Endothelial cell of umbilical vein (primary cell): ENCODE data around the gene MAL. TPM values are rescaled to one million over a fixed set of nuclear protein-coding genes. Genes with fewer than 3 reads are reported as not detected.

ENCODE experiments used
- BruUV-seq: library from RNA; stranded (reverse); fragments of 400-500 nt; replicated peaks from 2 replicates; lab custom pipeline; 2021; lab: Mats Ljungman, UMichigan
- CTCF ChIA-PET: fragments of 300-600, 350-600 bp; sonication (Branson Sonifier 250); formaldehyde crosslinking; loops from one replicate; lab custom pipeline; 2021; ENCODE audit warnings: antibody characterized with exemption, inconsistent platforms; lab: Charles Lee
- POLR2A ChIA-PET: fragments of 300-600, 350-600 bp; sonication (Branson Sonifier 250); formaldehyde crosslinking; loops from one replicate; lab custom pipeline; 2021; ENCODE audit warnings: antibody characterized with exemption, inconsistent platforms; lab: Charles Lee
- DNase-seq: peaks from one replicate; pipeline ENCODE4 v3.0.0-alpha.2; 2011; ENCODE audit warnings: low read depth, low spot score
- FAIRE-seq: peaks from 2 replicates; lab custom pipeline; 2011; peaks lifted over from hg19 to GRCh38; lab: Jason Lieb, UNC
- H2AFZ ChIP-seq: 2 replicates; pipeline ENCODE4 v1.6.0; 2012; ENCODE audit warnings: low read depth, low read length, control low read depth, inconsistent platforms
- H3K27ac ChIP-seq: 2 replicates; pipeline ENCODE4 v1.5.1; 2011; ENCODE audit warnings: low read depth, mild to moderate bottlenecking, control low read depth, low read length, moderate library complexity; ENCODE audit not compliant: insufficient read depth
- H3K27me3 ChIP-seq, 2 experiments: 2 replicates each; pipeline versions ENCODE4 v1.6.0 to v1.6.1; 2011; ENCODE audit warnings: low read length in 2 of 2, mixed read lengths in 1 of 2; ENCODE audit not compliant: control insufficient read depth in 2 of 2, insufficient read depth in 2 of 2
- H3K36me3 ChIP-seq, 2 experiments: 2 replicates in 1 of 2; 3 replicates in 1 of 2; pipeline ENCODE4 v1.5.1; 2011; ENCODE audit warnings: low read length in 2 of 2, mild to moderate bottlenecking in 1 of 2, moderate library complexity in 1 of 2; ENCODE audit not compliant: control insufficient read depth in 2 of 2, insufficient read depth in 2 of 2; ENCODE audit errors: extremely low read depth in 1 of 2
- H3K4me1 ChIP-seq: 3 replicates; pipeline ENCODE4 v1.5.1; 2011; ENCODE audit warnings: mild to moderate bottlenecking, low read length; ENCODE audit not compliant: control insufficient read depth, insufficient read depth; ENCODE audit errors: extremely low read depth
- H3K4me2 ChIP-seq: 2 replicates; pipeline ENCODE4 v1.6.1; 2011; ENCODE audit warnings: low read length, control low read depth, mixed read lengths; ENCODE audit not compliant: insufficient read depth
- H3K4me3 ChIP-seq, 3 experiments: fragments of 200-600 bp in 1 of 3; sonication (generic), shearing (Covaris generic) in 1 of 3; replicated peaks in 1 of 3; 2 replicates each; pipeline ENCODE4 v1.5.1; 2011 to 2016; ENCODE audit warnings: control low read depth in 3 of 3, low read length in 3 of 3, mild to moderate bottlenecking in 2 of 3, inconsistent platforms in 1 of 3, low read depth in 1 of 3, moderate library complexity in 1 of 3; ENCODE audit not compliant: insufficient read depth in 1 of 3
- H3K79me2 ChIP-seq: 2 replicates; pipeline ENCODE4 v1.6.0; 2012; ENCODE audit warnings: low read length, inconsistent platforms; ENCODE audit not compliant: control insufficient read depth, insufficient read depth
- H3K9ac ChIP-seq: replicated peaks from 2 replicates; pipeline ENCODE3; 2011; ENCODE audit warnings: low read length, control low read depth; ENCODE audit not compliant: insufficient read depth; ENCODE audit errors: extremely low read depth
- H3K9me1 ChIP-seq: replicated peaks from 3 replicates; pipeline ENCODE4 v1.6.0; 2011; ENCODE audit warnings: mild to moderate bottlenecking, low read length; ENCODE audit not compliant: control insufficient read depth, insufficient read depth; ENCODE audit errors: extremely low read depth
- H3K9me3 ChIP-seq: replicated peaks from 2 replicates; pipeline ENCODE4 v1.5.1; 2012; ENCODE audit warnings: low read length, inconsistent platforms; ENCODE audit not compliant: control insufficient read depth, insufficient read depth
- H4K20me1 ChIP-seq: replicated peaks from 2 replicates; pipeline ENCODE3; 2011; ENCODE audit warnings: mild to moderate bottlenecking, low read length; ENCODE audit not compliant: control insufficient read depth, insufficient read depth; ENCODE audit errors: extremely low read depth
- EZH2 ChIP-seq: IDR thresholded peaks from 2 replicates; pipeline ENCODE4 v1.6.1; 2012; ENCODE audit warnings: borderline replicate concordance, low read depth, mild to moderate bottlenecking, moderate library complexity, low read length, inconsistent platforms; ENCODE audit not compliant: severe bottlenecking
- FOS ChIP-seq: IDR thresholded peaks from 2 replicates; pipeline ENCODE4 v1.6.1; 2011; ENCODE audit warnings: mild to moderate bottlenecking, low read length, moderate library complexity, borderline replicate concordance; ENCODE audit not compliant: insufficient read depth
- GATA2 ChIP-seq: IDR thresholded peaks from 2 replicates; pipeline ENCODE4 v1.7.0; 2011; ENCODE audit warnings: low read depth, mild to moderate bottlenecking, moderate library complexity, mixed read lengths, low read length; ENCODE audit not compliant: insufficient read length, insufficient read depth
- JUN ChIP-seq: IDR thresholded peaks from 2 replicates; pipeline ENCODE4 v1.6.1; 2011; ENCODE audit warnings: borderline replicate concordance, low read depth; ENCODE audit not compliant: insufficient read length, insufficient read depth
- MYC ChIP-seq: IDR thresholded peaks from one replicate; pipeline ENCODE4 v1.6.1; 2011; ENCODE audit warnings: mild to moderate bottlenecking, low read depth, low read length
- POLR2A ChIP-seq: IDR thresholded peaks from 2 replicates; pipeline ENCODE4 v1.6.1; 2012; ENCODE audit warnings: low read depth, mild to moderate bottlenecking, control low read depth, low read length
- POLR2AphosphoS5 ChIP-seq: IDR thresholded peaks from 2 replicates; pipeline ENCODE4 v1.6.1; 2012; ENCODE audit warnings: low read depth, mild to moderate bottlenecking, control low read depth, low read length, moderate library complexity; ENCODE audit not compliant: insufficient read depth
- dilution Hi-C: fragments of 300-500 bp; cut with MboI; formaldehyde crosslinking; loops from one replicate; pipeline ENCODE4 v1.15.0; 2019; ENCODE audit warnings: low sequenced_read_pairs; ENCODE audit not compliant: extremely low pct_ligation_motif_present
- intact Hi-C: fragments of 100-400 bp; cut with micrococcal nuclease; formaldehyde crosslinking; loops from one replicate; pipeline ENCODE4 v1.10.0; 2022
- polyA plus RNA-seq, 4 experiments: library from polyadenylated mRNA; depleted of rRNA in 3 of 4; stranded (reverse) in 3 of 4; unstranded in 1 of 4; fragments of >200 nt; gene quantifications; 2 replicates each; pipeline versions ENCODE4 v1.2.1 to v1.2.3, GENCODE V29; 2011 to 2012; ENCODE audit warnings: missing spikeins in 1 of 4
- total RNA-seq: library from RNA; stranded (reverse); gene quantifications from 2 replicates; pipeline ENCODE4 v1.2.3, GENCODE V29; 2021
- TF ChIP-seq, protein P1 (sequence below): IDR thresholded peaks from 2 replicates; pipeline ENCODE4 v1.6.1; 2011; ENCODE audit not compliant: insufficient read depth, insufficient read length
- TF ChIP-seq, protein P2 (sequence below), 2 donors: IDR thresholded peaks; 1 replicate in 1 of 2; 2 replicates in 1 of 2; pipeline ENCODE4 v1.5.1; 2011; ENCODE audit warnings: low read length in 2 of 2, mild to moderate bottlenecking in 2 of 2, moderate library complexity in 2 of 2, control low read depth in 1 of 2, inconsistent platforms in 1 of 2, low read depth in 1 of 2; ENCODE audit not compliant: insufficient read depth in 1 of 2; ENCODE audit errors: extremely low read depth in 1 of 2

The MAL gene
- total and polyA plus RNA-seq, 2 donors (not counting 3 experiments of a cell fraction or from before 2014, with no cell fraction given): not detected

DNA sequence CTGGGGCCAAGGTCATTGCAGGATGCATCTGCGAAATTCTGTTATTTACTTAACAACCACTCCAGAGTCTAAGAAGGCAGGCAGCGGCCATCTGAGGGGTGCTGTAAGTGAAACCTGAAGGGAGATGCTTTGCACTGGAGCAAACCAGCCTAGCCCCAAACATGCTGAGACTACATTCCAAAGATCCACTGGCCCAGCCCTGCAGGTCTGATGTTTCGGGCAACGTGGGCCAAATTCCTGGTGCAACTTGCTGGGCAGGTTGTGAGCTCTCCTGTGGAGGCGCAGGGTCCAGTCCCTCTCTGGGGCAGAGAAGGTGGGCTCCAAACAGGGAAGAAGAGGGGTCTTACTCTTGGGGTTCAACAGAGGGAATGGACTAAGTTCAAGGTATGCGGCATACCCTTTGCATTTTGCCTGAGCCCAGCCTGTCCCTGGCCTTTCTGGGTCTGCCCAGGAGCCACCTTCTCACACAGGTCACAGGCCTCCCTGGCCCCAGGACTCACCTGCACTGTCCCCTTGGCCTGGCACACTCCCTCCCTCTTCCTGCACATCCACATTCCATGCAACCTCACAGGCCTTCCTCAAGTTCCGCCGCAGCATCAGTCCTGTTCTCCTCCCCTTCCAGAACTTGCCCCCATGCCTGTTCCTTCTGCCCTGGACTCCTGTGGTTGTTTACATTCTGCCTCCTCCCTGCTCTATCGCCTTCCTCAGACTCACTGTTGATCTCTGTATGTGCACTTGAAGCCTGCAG lies 5.1 kb upstream of the MAL start:
- Histone ChIP-seq H3K27ac (no peak overlapping the region), H3K79me2 (no peaks in the 10 kb centered on the region), H3K4me3 (no peak overlapping the region), H3K9me1 (no peaks in the 10 kb centered on the region), H3K9me3 (no peaks in the 10 kb centered on the region), H2AFZ (no peak overlapping the region), H3K4me1 (no peaks in the 10 kb centered on the region), H3K36me3 (no peaks in the 10 kb centered on the region), H3K9ac (no peak overlapping the region), H4K20me1 (no peaks in the 10 kb centered on the region), H3K4me2 (no peak overlapping the region), H3K27me3 (peaks cover 19 to 21% of the 10 kb centered on the region in 2 experiments)
- ChIA-PET CTCF (interaction anchor here (1.2 kb wide), 1 partner anchor 34 kb away, joined by 3 read pairs; no protein-coding TSS in a partner anchor), POLR2A (no interaction called here)
- BruUV-seq: no TSS peak
- no peak for DNase-seq
- FAIRE-seq: no peak
- no peak for TF ChIP-seq POLR2AphosphoS5
- TF ChIP-seq, protein P1, sequence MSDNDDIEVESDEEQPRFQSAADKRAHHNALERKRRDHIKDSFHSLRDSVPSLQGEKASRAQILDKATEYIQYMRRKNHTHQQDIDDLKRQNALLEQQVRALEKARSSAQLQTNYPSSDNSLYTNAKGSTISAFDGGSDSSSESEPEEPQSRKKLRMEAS: no peak
- TF ChIP-seq EZH2: no peak
- TF ChIP-seq GATA2: no peak
- no peak for TF ChIP-seq JUN
- no peak for TF ChIP-seq MYC
- TF ChIP-seq POLR2A: no peak
- TF ChIP-seq FOS: no peak
- TF ChIP-seq, protein P2, sequence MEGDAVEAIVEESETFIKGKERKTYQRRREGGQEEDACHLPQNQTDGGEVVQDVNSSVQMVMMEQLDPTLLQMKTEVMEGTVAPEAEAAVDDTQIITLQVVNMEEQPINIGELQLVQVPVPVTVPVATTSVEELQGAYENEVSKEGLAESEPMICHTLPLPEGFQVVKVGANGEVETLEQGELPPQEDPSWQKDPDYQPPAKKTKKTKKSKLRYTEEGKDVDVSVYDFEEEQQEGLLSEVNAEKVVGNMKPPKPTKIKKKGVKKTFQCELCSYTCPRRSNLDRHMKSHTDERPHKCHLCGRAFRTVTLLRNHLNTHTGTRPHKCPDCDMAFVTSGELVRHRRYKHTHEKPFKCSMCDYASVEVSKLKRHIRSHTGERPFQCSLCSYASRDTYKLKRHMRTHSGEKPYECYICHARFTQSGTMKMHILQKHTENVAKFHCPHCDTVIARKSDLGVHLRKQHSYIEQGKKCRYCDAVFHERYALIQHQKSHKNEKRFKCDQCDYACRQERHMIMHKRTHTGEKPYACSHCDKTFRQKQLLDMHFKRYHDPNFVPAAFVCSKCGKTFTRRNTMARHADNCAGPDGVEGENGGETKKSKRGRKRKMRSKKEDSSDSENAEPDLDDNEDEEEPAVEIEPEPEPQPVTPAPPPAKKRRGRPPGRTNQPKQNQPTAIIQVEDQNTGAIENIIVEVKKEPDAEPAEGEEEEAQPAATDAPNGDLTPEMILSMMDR (IDR thresholded peaks at IDR 0.05; ENCODE audit: extremely low read depth in 1 of 2, insufficient read depth in 1 of 2, low read depth in 1 of 2, low read length in 2 of 2): no peak
- intact Hi-C loops (no loop called here), dilution Hi-C loops (no loop called here)
